H1 (cell line): ENCODE measurements around the gene FOSL2. TPM values are rescaled to one million over a fixed set of nuclear protein-coding genes. Genes with fewer than 3 reads are reported as not detected.

Experiments used
- CTCF ChIA-PET: fragments of 300-600 bp; sonication (Branson Sonifier 250); formaldehyde crosslinking; loops from one replicate; lab custom pipeline; 2021; ENCODE audit not compliant: partially characterized antibody; lab: Charles Lee
- POLR2A ChIA-PET: fragments of 300-600 bp; sonication (Branson Sonifier 250); formaldehyde crosslinking; loops from one replicate; lab custom pipeline; 2021; ENCODE audit warnings: inconsistent platforms; ENCODE audit not compliant: partially characterized antibody; lab: Charles Lee
- DNase-seq, 2 experiments: peaks; one replicate each; pipeline versions ENCODE4 v3.0.0 to v3.0.0-alpha.2; 2010 to 2022; ENCODE audit warnings: low spot score in 2 of 2, low read depth in 1 of 2, mixed read lengths in 1 of 2
- FAIRE-seq: peaks from 2 replicates; lab custom pipeline; 2011; peaks lifted over from hg19 to GRCh38; lab: Jason Lieb, UNC
- H2AFZ ChIP-seq: 2 replicates; pipeline ENCODE4 v1.8.1; 2012; ENCODE audit warnings: low read length, inconsistent platforms
- H2AK5ac ChIP-seq: 2 replicates; pipeline ENCODE4 v1.6.1; 2013; ENCODE audit warnings: low read depth, low read length
- H2BK120ac ChIP-seq: replicated peaks from 2 replicates; pipeline ENCODE3; 2013; ENCODE audit warnings: low read depth, low read length, inconsistent platforms
- H2BK12ac ChIP-seq: 2 replicates; pipeline ENCODE4 v1.6.1; 2013; ENCODE audit warnings: low read depth, low read length
- H2BK15ac ChIP-seq: 2 replicates; pipeline ENCODE4 v1.6.1; 2013; ENCODE audit warnings: low read length
- H2BK20ac ChIP-seq: 2 replicates; pipeline ENCODE4 v1.6.1; 2013; ENCODE audit warnings: low read length
- H2BK5ac ChIP-seq: 2 replicates; pipeline ENCODE4 v1.6.1; 2013; ENCODE audit warnings: low read depth, low read length
- H3K14ac ChIP-seq: 2 replicates; pipeline ENCODE4 v1.6.1; 2013; ENCODE audit warnings: inconsistent platforms; ENCODE audit not compliant: insufficient read length
- H3K18ac ChIP-seq: 2 replicates; pipeline ENCODE4 v1.6.1; 2013; ENCODE audit warnings: low read length; ENCODE audit errors: extremely low read depth
- H3K23ac ChIP-seq: 2 replicates; pipeline ENCODE4 v1.6.1; 2013; ENCODE audit warnings: inconsistent platforms; ENCODE audit not compliant: insufficient read length
- H3K23me2 ChIP-seq: 2 replicates; pipeline ENCODE4 v1.6.1; 2013; ENCODE audit warnings: low read depth, low read length
- H3K27ac ChIP-seq: 2 replicates; pipeline ENCODE4 v1.6.1; 2011; ENCODE audit warnings: low read depth, low read length, inconsistent platforms
- H3K27me3 ChIP-seq, 4 experiments: replicated peaks in 1 of 4; 1 replicate in 1 of 4; 2 replicates in 3 of 4; pipeline versions ENCODE4 v1.6.1 to v1.8.1; 2011 to 2013; ENCODE audit warnings: low read length in 3 of 4, mild to moderate bottlenecking in 3 of 4, inconsistent platforms in 2 of 4, mixed read lengths in 2 of 4, moderate library complexity in 1 of 4; ENCODE audit not compliant: control insufficient read depth in 3 of 4, insufficient read depth in 3 of 4; ENCODE audit errors: extremely low read depth in 1 of 4
- H3K36me3 ChIP-seq, 4 experiments: 2 replicates each; pipeline versions ENCODE4 v1.6.1 to v1.8.1; 2011 to 2013; ENCODE audit warnings: mild to moderate bottlenecking in 4 of 4, low read length in 3 of 4, moderate library complexity in 2 of 4, control low read depth in 1 of 4, inconsistent platforms in 1 of 4; ENCODE audit not compliant: insufficient read depth in 4 of 4, control insufficient read depth in 2 of 4
- H3K4ac ChIP-seq: replicated peaks from 2 replicates; pipeline ENCODE3; 2013; ENCODE audit warnings: low read length, low read depth, mixed read lengths, inconsistent platforms; ENCODE audit not compliant: insufficient read length
- H3K4me1 ChIP-seq, 4 experiments: replicated peaks in 1 of 4; 1 replicate in 1 of 4; 2 replicates in 3 of 4; pipeline versions ENCODE4 v1.6.1 to v1.8.1; 2011 to 2013; ENCODE audit warnings: low read length in 3 of 4, inconsistent platforms in 2 of 4, mixed read lengths in 1 of 4; ENCODE audit not compliant: insufficient read depth in 4 of 4, control insufficient read depth in 3 of 4
- H3K4me2 ChIP-seq, 2 experiments: 2 replicates each; pipeline versions ENCODE4 v1.6.1 to v1.8.1; 2011 to 2013; ENCODE audit warnings: low read depth in 2 of 2, low read length in 2 of 2, control low read depth in 1 of 2, inconsistent platforms in 1 of 2, mild to moderate bottlenecking in 1 of 2; ENCODE audit not compliant: insufficient read depth in 1 of 2
- H3K4me3 ChIP-seq, 4 experiments: fragments of 200-600, 300-600 bp in 1 of 4; sonication (generic), shearing (Covaris generic), sonication (Bioruptor Twin) in 1 of 4; 2 replicates each; pipeline versions ENCODE4 v1.5.1 to v1.8.1; 2011 to 2016; ENCODE audit warnings: low read length in 4 of 4, low read depth in 3 of 4, control low read depth in 2 of 4, inconsistent platforms in 2 of 4, mild to moderate bottlenecking in 2 of 4, mixed read lengths in 1 of 4, moderate library complexity in 1 of 4; ENCODE audit not compliant: insufficient read depth in 2 of 4; ENCODE audit errors: extremely low read depth in 1 of 4
- H3K56ac ChIP-seq: replicated peaks from 2 replicates; pipeline ENCODE3; 2013; ENCODE audit warnings: low read depth, mild to moderate bottlenecking, mixed read lengths, low read length, inconsistent platforms; ENCODE audit not compliant: insufficient read length
- H3K79me1 ChIP-seq: 2 replicates; pipeline ENCODE4 v1.6.1; 2013; ENCODE audit warnings: low read depth, low read length, control low read depth
- H3K79me2 ChIP-seq, 2 experiments: 2 replicates each; pipeline versions ENCODE4 v1.6.1 to v1.8.1; 2012 to 2013; ENCODE audit warnings: low read length in 2 of 2, mild to moderate bottlenecking in 2 of 2, inconsistent platforms in 1 of 2; ENCODE audit not compliant: insufficient read depth in 2 of 2, control insufficient read depth in 1 of 2
- H3K9ac ChIP-seq, 4 experiments: replicated peaks in 1 of 4; 1 replicate in 1 of 4; 2 replicates in 3 of 4; pipeline versions ENCODE4 v1.6.1 to v1.8.1; 2011 to 2013; ENCODE audit warnings: low read depth in 3 of 4, low read length in 3 of 4, control low read depth in 2 of 4, mild to moderate bottlenecking in 2 of 4, moderate library complexity in 2 of 4, inconsistent platforms in 1 of 4; ENCODE audit errors: extremely low read depth in 1 of 4
- H3K9me3 ChIP-seq, 2 experiments: 2 replicates each; pipeline versions ENCODE4 v1.6.1 to v1.8.1; 2012 to 2013; ENCODE audit warnings: mild to moderate bottlenecking in 2 of 2, moderate library complexity in 2 of 2, control low read depth in 1 of 2, inconsistent platforms in 1 of 2, low read depth in 1 of 2, low read length in 1 of 2, mixed read lengths in 1 of 2; ENCODE audit not compliant: insufficient read depth in 2 of 2
- H4K20me1 ChIP-seq, 2 experiments: replicated peaks in 1 of 2; 2 replicates each; pipeline versions ENCODE3 to v1.8.1; 2011 to 2013; ENCODE audit warnings: inconsistent platforms in 2 of 2, low read length in 2 of 2, mild to moderate bottlenecking in 1 of 2; ENCODE audit not compliant: insufficient read depth in 2 of 2, control insufficient read depth in 1 of 2
- H4K5ac ChIP-seq: 2 replicates; pipeline ENCODE4 v1.6.1; 2013; ENCODE audit warnings: low read length, low read depth, mixed read lengths, inconsistent platforms; ENCODE audit not compliant: insufficient read length
- H4K8ac ChIP-seq: 2 replicates; pipeline ENCODE4 v1.8.0; 2013; ENCODE audit warnings: mild to moderate bottlenecking, moderate library complexity, low read length, inconsistent platforms; ENCODE audit not compliant: insufficient read depth; ENCODE audit errors: extremely low read depth
- H4K91ac ChIP-seq: replicated peaks from 2 replicates; pipeline ENCODE3; 2013; ENCODE audit warnings: low read length, mixed read lengths, inconsistent platforms; ENCODE audit not compliant: insufficient read length
- CEBPB ChIP-seq: IDR thresholded peaks from 2 replicates; pipeline ENCODE4 v1.6.1; 2012; ENCODE audit warnings: low read depth, low read length
- EZH2 ChIP-seq: fragments of 200-600 bp; sonication (generic); IDR thresholded peaks from 2 replicates; pipeline ENCODE4 v1.7.1; 2012; ENCODE audit warnings: low read depth, mild to moderate bottlenecking, moderate library complexity, low read length, inconsistent platforms; ENCODE audit not compliant: severe bottlenecking
- GTF2F1 ChIP-seq: IDR thresholded peaks from 2 replicates; pipeline ENCODE4 v1.6.1; 2012; ENCODE audit warnings: low read depth, low read length, improper control_type of control experiment, borderline replicate concordance
- HDAC2 ChIP-seq, 2 experiments: fragments of 300-600 bp in 1 of 2; sonication (generic) in 1 of 2; IDR thresholded peaks; 2 replicates each; pipeline ENCODE4 v1.6.1; 2011 to 2012; ENCODE audit warnings: low read depth in 2 of 2, low read length in 2 of 2, mild to moderate bottlenecking in 2 of 2, moderate library complexity in 2 of 2, borderline replicate concordance in 1 of 2, inconsistent platforms in 1 of 2
- PHF8 ChIP-seq: fragments of 200-600 bp; sonication (generic); conservative IDR thresholded peaks from 2 replicates; pipeline ENCODE4 v1.7.1; 2012; ENCODE audit warnings: low read depth, mild to moderate bottlenecking, inconsistent platforms, low read length, moderate library complexity
- POLR2A ChIP-seq, 2 experiments: IDR thresholded peaks; 1 replicate in 1 of 2; 2 replicates in 1 of 2; pipeline ENCODE4 v1.6.1; 2011; ENCODE audit warnings: low read depth in 2 of 2, low read length in 2 of 2, mild to moderate bottlenecking in 2 of 2; ENCODE audit errors: control extremely low read depth in 1 of 2
- SAP30 ChIP-seq: fragments of 300-600 bp; sonication (generic); IDR thresholded peaks from 2 replicates; pipeline ENCODE4 v1.7.1; 2012; ENCODE audit warnings: low read length, moderate library complexity, mild to moderate bottlenecking, inconsistent platforms; ENCODE audit not compliant: insufficient read depth, insufficient replicate concordance
- SIN3A ChIP-seq, 2 experiments: IDR thresholded peaks in 1 of 2; conservative IDR thresholded peaks in 1 of 2; 2 replicates each; pipeline ENCODE4 v1.6.1; 2011 to 2012; ENCODE audit warnings: low read length in 2 of 2, improper control_type of control experiment in 1 of 2, low read depth in 1 of 2, mild to moderate bottlenecking in 1 of 2
- SP2 ChIP-seq: IDR thresholded peaks from 2 replicates; pipeline ENCODE4 v1.6.1; 2012; ENCODE audit warnings: mild to moderate bottlenecking, low read length, inconsistent platforms
- TCF12 ChIP-seq: IDR thresholded peaks from 2 replicates; pipeline ENCODE4 v1.6.1; 2011; ENCODE audit warnings: low read depth, mild to moderate bottlenecking, low read length
- WGBS, 2 experiments: shearing (Covaris generic) in 1 of 2; methylation state at CpG; one replicate each; pipeline versions ENCODE4 v1.1.6 to v1.1.7; 2013 to 2015; ENCODE audit warnings: low lambda C conversion rate in 2 of 2, mixed read lengths in 2 of 2, inconsistent platforms in 1 of 2, low coverage in 1 of 2, missing lambda C conversion rate in 1 of 2; ENCODE audit not compliant: insufficient replicate concordance in 2 of 2, insufficient coverage in 1 of 2, insufficient read length in 1 of 2; ENCODE audit errors: extremely low coverage in 1 of 2, missing lambda C conversion rate in 1 of 2; 5-methylcytosine and 5-hydroxymethylcytosine counted together
- polyA plus RNA-seq, 7 experiments: library from polyadenylated mRNA; depleted of rRNA in 3 of 7; stranded (reverse) in 5 of 7; unstranded in 2 of 7; fragments of >200 nt in 5 of 7; fragments of 200-250 nt in 2 of 7; gene quantifications; 1 replicate in 5 of 7; 2 replicates in 1 of 7; 4 replicates in 1 of 7; pipeline versions ENCODE4 v1.2.1 to v1.2.3, GENCODE V29; 2011 to 2013; ENCODE audit warnings: missing spikeins in 2 of 7, mixed read lengths in 2 of 7
- total RNA-seq: library from RNA; stranded (reverse); fragmentation: NEBNext Ultra II Directional; extraction: Animal tissue kit (Norgen Biotek cat#: 25700); gene quantifications from 2 replicates; pipeline ENCODE4 v1.2.1, GENCODE V29; 2021
- TF ChIP-seq, protein P1 (sequence below): IDR thresholded peaks from 2 replicates; pipeline ENCODE4 v1.6.1; 2011; ENCODE audit warnings: low read depth, mild to moderate bottlenecking, low read length; ENCODE audit not compliant: insufficient read depth
- TF ChIP-seq, protein P2 (sequence below): IDR thresholded peaks from 2 replicates; pipeline ENCODE4 v1.6.1; 2012; ENCODE audit warnings: inconsistent platforms

The FOSL2 gene
- total and polyA plus RNA-seq, 2 of the 8 experiments (the other 6 are each of a cell fraction or from before 2014, with no cell fraction given), result 1.5 to 4.5 TPM

DNA sequence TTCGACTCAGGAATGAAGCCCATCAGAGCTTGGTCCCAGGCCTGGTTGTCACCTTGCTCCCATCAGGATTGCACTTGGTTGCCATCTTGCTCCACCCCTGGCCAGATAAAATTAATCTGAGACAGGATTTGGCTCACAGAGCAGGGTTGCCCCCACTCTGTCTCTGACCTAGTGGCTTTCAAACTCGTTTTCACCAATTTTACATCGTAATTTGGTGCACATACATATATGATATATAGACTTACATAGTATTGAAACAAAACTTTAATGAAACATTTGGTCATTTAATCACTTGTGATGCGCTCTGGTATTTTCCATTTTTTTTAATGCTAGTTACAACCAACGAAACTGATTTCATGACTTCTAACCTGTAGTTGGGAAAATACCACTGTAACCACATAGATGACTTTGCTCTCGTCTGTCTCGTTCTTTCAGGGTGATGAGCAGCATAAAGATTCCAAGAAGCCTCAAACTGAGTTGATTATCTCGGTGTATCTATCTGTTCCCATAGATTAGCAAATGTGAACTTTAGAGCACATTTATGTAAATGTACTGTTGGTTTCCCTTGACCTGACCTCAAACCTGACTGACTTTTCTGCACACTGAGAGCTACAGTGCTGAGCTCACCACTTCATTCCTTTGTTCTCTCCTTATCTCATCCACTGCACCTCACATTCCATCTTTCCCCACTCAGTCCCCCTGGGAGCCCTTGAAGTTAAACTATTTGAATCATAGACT is 72.7 kb downstream of the FOSL2 start:
- Histone ChIP-seq H2BK5ac (no peak overlapping the region), H3K79me1 (no peaks in the 10 kb centered on the region), H2BK15ac (no peak overlapping the region), H4K8ac (no peak overlapping the region), H4K91ac (no peak overlapping the region), H3K36me3 (no peaks in the 10 kb centered on the region), H3K4me3 (no peak overlapping the region), H3K9me3 (no peaks in the 10 kb centered on the region), H2AK5ac (no peak overlapping the region), H3K14ac (no peak overlapping the region), H4K20me1 (no peaks in the 10 kb centered on the region), H4K5ac (no peak overlapping the region), H2BK120ac (no peak overlapping the region), H3K27ac (no peak overlapping the region), H3K4ac (no peak overlapping the region), H3K23me2 (no peaks in the 10 kb centered on the region), H3K9ac (no peak overlapping the region), H3K4me2 (no peak overlapping the region), H3K18ac (no peak overlapping the region), H3K4me1 (no peaks in the 10 kb centered on the region), H3K27me3 (no peaks in the 10 kb centered on the region), H3K79me2 (no peaks in the 10 kb centered on the region), H3K56ac (no peak overlapping the region), H2AFZ (no peak overlapping the region), H2BK20ac (no peak overlapping the region), H2BK12ac (no peak overlapping the region), H3K23ac (no peak overlapping the region)
- ChIA-PET POLR2A (no interaction called here), CTCF (interaction anchor here (0.8 kb wide), 1 partner anchor 28 kb away, joined by 3 read pairs; no protein-coding TSS in a partner anchor)
- DNase-seq, result no peak
- WGBS, 2 experiments, result 67% methylated on average over 8 of the region's 8 CpGs; no CpG with 5 or more reads in 1 of the 2 experiments
- no peak for FAIRE-seq
- TF ChIP-seq SP2 (no peak), TCF12 (no peak), SAP30 (no peak), EZH2 (no peak), GTF2F1 (no peak), PHF8 (no peak), CEBPB (no peak), HDAC2 (IDR thresholded peaks at IDR 0.05; ENCODE audit: borderline replicate concordance in 1 of 2, low read depth in 2 of 2, low read length in 2 of 2) (no peak), POLR2A (IDR thresholded peaks at IDR 0.05; ENCODE audit: control extremely low read depth in 1 of 2, low read depth in 2 of 2, low read length in 2 of 2) (no peak), SIN3A (conservative IDR thresholded peaks at IDR 0.05 in 1 of 2, IDR thresholded peaks at IDR 0.05 in 1 of 2; ENCODE audit: low read depth in 1 of 2, low read length in 2 of 2) (no peak)
- TF ChIP-seq, protein P1, sequence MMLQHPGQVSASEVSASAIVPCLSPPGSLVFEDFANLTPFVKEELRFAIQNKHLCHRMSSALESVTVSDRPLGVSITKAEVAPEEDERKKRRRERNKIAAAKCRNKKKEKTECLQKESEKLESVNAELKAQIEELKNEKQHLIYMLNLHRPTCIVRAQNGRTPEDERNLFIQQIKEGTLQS, result no peak
- TF ChIP-seq, protein P2, sequence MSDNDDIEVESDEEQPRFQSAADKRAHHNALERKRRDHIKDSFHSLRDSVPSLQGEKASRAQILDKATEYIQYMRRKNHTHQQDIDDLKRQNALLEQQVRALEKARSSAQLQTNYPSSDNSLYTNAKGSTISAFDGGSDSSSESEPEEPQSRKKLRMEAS, result no peak
